PFSK-1 (cell line): Measurements from ENCODE around the gene ARSA.

ENCODE experiments used
- POLR2AphosphoS5 ChIP-seq: IDR thresholded peaks from 2 replicates; pipeline ENCODE4 v1.6.1; 2012; ENCODE audit warnings: low read depth, mild to moderate bottlenecking, control low read depth, low read length, moderate library complexity
- SIN3A ChIP-seq: IDR thresholded peaks from 2 replicates; pipeline ENCODE4 v1.6.1; 2012; ENCODE audit warnings: mild to moderate bottlenecking, low read length, moderate library complexity, borderline replicate concordance; ENCODE audit not compliant: insufficient read depth
- TAF1 ChIP-seq: IDR thresholded peaks from 2 replicates; pipeline ENCODE4 v1.6.1; 2012; ENCODE audit warnings: low read length, control low read depth, borderline replicate concordance; ENCODE audit not compliant: insufficient read depth
- TF ChIP-seq, protein P1 (sequence below), 2 experiments: IDR thresholded peaks; 2 replicates each; pipeline versions ENCODE4 v1.6.1 to v1.8.0; 2011 to 2012; ENCODE audit warnings: low read depth in 2 of 2, low read length in 2 of 2, control low read depth in 1 of 2, inconsistent platforms in 1 of 2, mild to moderate bottlenecking in 1 of 2, moderate library complexity in 1 of 2; ENCODE audit not compliant: insufficient read depth in 1 of 2

- TF ChIP-seq, protein P1, sequence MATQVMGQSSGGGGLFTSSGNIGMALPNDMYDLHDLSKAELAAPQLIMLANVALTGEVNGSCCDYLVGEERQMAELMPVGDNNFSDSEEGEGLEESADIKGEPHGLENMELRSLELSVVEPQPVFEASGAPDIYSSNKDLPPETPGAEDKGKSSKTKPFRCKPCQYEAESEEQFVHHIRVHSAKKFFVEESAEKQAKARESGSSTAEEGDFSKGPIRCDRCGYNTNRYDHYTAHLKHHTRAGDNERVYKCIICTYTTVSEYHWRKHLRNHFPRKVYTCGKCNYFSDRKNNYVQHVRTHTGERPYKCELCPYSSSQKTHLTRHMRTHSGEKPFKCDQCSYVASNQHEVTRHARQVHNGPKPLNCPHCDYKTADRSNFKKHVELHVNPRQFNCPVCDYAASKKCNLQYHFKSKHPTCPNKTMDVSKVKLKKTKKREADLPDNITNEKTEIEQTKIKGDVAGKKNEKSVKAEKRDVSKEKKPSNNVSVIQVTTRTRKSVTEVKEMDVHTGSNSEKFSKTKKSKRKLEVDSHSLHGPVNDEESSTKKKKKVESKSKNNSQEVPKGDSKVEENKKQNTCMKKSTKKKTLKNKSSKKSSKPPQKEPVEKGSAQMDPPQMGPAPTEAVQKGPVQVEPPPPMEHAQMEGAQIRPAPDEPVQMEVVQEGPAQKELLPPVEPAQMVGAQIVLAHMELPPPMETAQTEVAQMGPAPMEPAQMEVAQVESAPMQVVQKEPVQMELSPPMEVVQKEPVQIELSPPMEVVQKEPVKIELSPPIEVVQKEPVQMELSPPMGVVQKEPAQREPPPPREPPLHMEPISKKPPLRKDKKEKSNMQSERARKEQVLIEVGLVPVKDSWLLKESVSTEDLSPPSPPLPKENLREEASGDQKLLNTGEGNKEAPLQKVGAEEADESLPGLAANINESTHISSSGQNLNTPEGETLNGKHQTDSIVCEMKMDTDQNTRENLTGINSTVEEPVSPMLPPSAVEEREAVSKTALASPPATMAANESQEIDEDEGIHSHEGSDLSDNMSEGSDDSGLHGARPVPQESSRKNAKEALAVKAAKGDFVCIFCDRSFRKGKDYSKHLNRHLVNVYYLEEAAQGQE (IDR thresholded peaks at IDR 0.05; ENCODE audit: insufficient read depth in 1 of 2, low read depth in 2 of 2, low read length in 2 of 2) = no peak
- TF ChIP-seq POLR2AphosphoS5 (no peak), TAF1 (no peak), SIN3A (no peak)
Observed at GRCh38 chr22:50585238-50585637, 42.7 kb downstream of the ARSA start.
